Measurements from ENCODE around the gene RAVER2.

Gene RAVER2

GRCh38 chr1:64843675-64844074, 98.8 kb downstream of the RAVER2 start:
- no peak for DNase-seq (ENCODE audit: low read depth in 1 of 2, low spot score in 1 of 2)

- DNase-seq (ENCODE audit: low read depth in 1 of 2, low spot score in 1 of 2): no peak
Measured at GRCh38 chr1:64844175-64844574, 99.3 kb downstream of the RAVER2 start.

GRCh38 chr1:64844609-64845008, 99.7 kb downstream of the RAVER2 start:
- no peak for DNase-seq (ENCODE audit: low read depth in 1 of 2, low spot score in 1 of 2)

- DNase-seq (ENCODE audit: low read depth in 1 of 2, low spot score in 1 of 2): no peak
Measured at GRCh38 chr1:64845831-64846425, 101.1 kb downstream of the RAVER2 start.

GRCh38 chr1:64846573-64847430, 101.9 kb downstream of the RAVER2 start:
- no peak for DNase-seq (ENCODE audit: low read depth in 1 of 2, low spot score in 1 of 2)

- DNase-seq (ENCODE audit: low read depth in 1 of 2, low spot score in 1 of 2): no peak
Measured at GRCh38 chr1:64847666-64848065, 102.8 kb downstream of the RAVER2 start.

GRCh38 chr1:64848136-64848535, 103.3 kb downstream of the RAVER2 start:
- no peak for DNase-seq (ENCODE audit: low read depth in 1 of 2, low spot score in 1 of 2)

GRCh38 chr1:64848803-64849202, 103.9 kb downstream of the RAVER2 start:
- DNase-seq (ENCODE audit: low read depth in 1 of 2, low spot score in 1 of 2): no peak

- no peak for DNase-seq (ENCODE audit: low read depth in 1 of 2, low spot score in 1 of 2)
Measured at GRCh38 chr1:64849942-64850341, 105.1 kb downstream of the RAVER2 start.

GRCh38 chr1:64850846-64851245, 106.0 kb downstream of the RAVER2 start:
- DNase-seq (ENCODE audit: low read depth in 1 of 2, low spot score in 1 of 2): no peak

- DNase-seq (ENCODE audit: low read depth in 1 of 2, low spot score in 1 of 2): no peak
Measured at GRCh38 chr1:64851664-64852063, 106.8 kb downstream of the RAVER2 start.

- no peak for DNase-seq (ENCODE audit: low read depth in 1 of 2, low spot score in 1 of 2)
Measured at GRCh38 chr1:64854674-64855073, 109.8 kb downstream of the RAVER2 start.

- no peak for DNase-seq (ENCODE audit: low read depth in 1 of 2, low spot score in 1 of 2)
Measured at GRCh38 chr1:64855557-64855956, 110.7 kb downstream of the RAVER2 start.

GRCh38 chr1:64856553-64856952, 111.7 kb downstream of the RAVER2 start:
- no peak for DNase-seq (ENCODE audit: low read depth in 1 of 2, low spot score in 1 of 2)

GRCh38 chr1:64857347-64857746, 112.5 kb downstream of the RAVER2 start:
- no peak for DNase-seq (ENCODE audit: low read depth in 1 of 2, low spot score in 1 of 2)

GRCh38 chr1:64861611-64862010, 116.7 kb downstream of the RAVER2 start:
- no peak for DNase-seq (ENCODE audit: low read depth in 1 of 2, low spot score in 1 of 2)

GRCh38 chr1:64864018-64864940, 119.4 kb downstream of the RAVER2 start:
- peak in 1 of 2 donors; percentile 26 for DNase-seq (ENCODE audit: low read depth in 1 of 2, low spot score in 1 of 2)

- no peak for DNase-seq (ENCODE audit: low read depth in 1 of 2, low spot score in 1 of 2)
Measured at GRCh38 chr1:64865105-64865757, 120.4 kb downstream of the RAVER2 start.

GRCh38 chr1:64866689-64867088, 121.8 kb downstream of the RAVER2 start:
- no peak for DNase-seq (ENCODE audit: low read depth in 1 of 2, low spot score in 1 of 2)

- DNase-seq (ENCODE audit: low read depth in 1 of 2, low spot score in 1 of 2): no peak
Measured at GRCh38 chr1:64867266-64867665, 122.4 kb downstream of the RAVER2 start.

GRCh38 chr1:64871256-64871655, 126.4 kb downstream of the RAVER2 start:
- DNase-seq (ENCODE audit: low read depth in 1 of 2, low spot score in 1 of 2): no peak
